OCI-LY1 (cell line): Measurements from ENCODE around the gene UBE2S.
"Not testable (repeated sequence)": the region's sequence is repeated elsewhere in the genome, so short reads cannot be mapped to it uniquely, and the experiment has no call there.

ENCODE experiments used
- CTCF ChIP-seq: fragments of 200-600 bp; sonication (generic), shearing (Covaris generic); IDR thresholded peaks from 2 replicates; pipeline ENCODE4 v1.5.1; 2017; ENCODE audit warnings: mild to moderate bottlenecking, antibody characterized with exemption, low read length, moderate library complexity, mixed read lengths
- EZH2 ChIP-seq: fragments of 200-600 bp; sonication (generic), shearing (Covaris generic); IDR thresholded peaks from 2 replicates; pipeline ENCODE4 v1.8.0; 2017; ENCODE audit warnings: borderline replicate concordance, mixed run types, mild to moderate bottlenecking, antibody characterized with exemption, low read length, moderate library complexity, mixed read lengths

GRCh38 chr19:55401390-55401789 is 6.2 kb downstream of the UBE2S start:
- not testable (repeated sequence) for TF ChIP-seq CTCF, EZH2
